Central memory CD8-positive, alpha-beta T cell (primary cell): ENCODE results near the gene IFNLR1.

Source experiments
- ATAC-seq: fragments of 150-1000 bp; cut with Tn5 transposase; replicated peaks from 2 replicates; pipeline ENCODE4 v1.10.0; 2022; ENCODE audit warnings: mild to moderate bottlenecking, moderate FRiP score, moderate number of reproducible peaks; ENCODE audit not compliant: poor library complexity, severe bottlenecking; ENCODE audit errors: extremely low read depth
- DNase-seq, 2 donors: peaks; one replicate each; pipeline ENCODE4 v3.0.0; 2021; ENCODE audit warnings: low spot score in 2 of 2
- H3K27ac Mint-ChIP-seq: one replicate; pipeline ENCODE4 v1.8.0; 2022; ENCODE audit warnings: low read depth, mild to moderate bottlenecking, moderate library complexity, mixed read lengths
- H3K27me3 Mint-ChIP-seq: one replicate; pipeline ENCODE4 v1.8.0; 2022; ENCODE audit warnings: mixed read lengths
- H3K36me3 Mint-ChIP-seq: one replicate; pipeline ENCODE4 v1.8.0; 2022; ENCODE audit warnings: mild to moderate bottlenecking, moderate library complexity, mixed read lengths; ENCODE audit not compliant: insufficient read depth
- H3K4me1 Mint-ChIP-seq: one replicate; pipeline ENCODE4 v1.8.0; 2022; ENCODE audit warnings: mixed read lengths
- H3K4me3 Mint-ChIP-seq: one replicate; pipeline ENCODE4 v1.8.0; 2022; ENCODE audit warnings: mild to moderate bottlenecking, moderate library complexity, mixed read lengths
- H3K9me3 Mint-ChIP-seq: one replicate; pipeline ENCODE4 v1.8.0; 2022; ENCODE audit warnings: mixed read lengths

Gene IFNLR1

DNA sequence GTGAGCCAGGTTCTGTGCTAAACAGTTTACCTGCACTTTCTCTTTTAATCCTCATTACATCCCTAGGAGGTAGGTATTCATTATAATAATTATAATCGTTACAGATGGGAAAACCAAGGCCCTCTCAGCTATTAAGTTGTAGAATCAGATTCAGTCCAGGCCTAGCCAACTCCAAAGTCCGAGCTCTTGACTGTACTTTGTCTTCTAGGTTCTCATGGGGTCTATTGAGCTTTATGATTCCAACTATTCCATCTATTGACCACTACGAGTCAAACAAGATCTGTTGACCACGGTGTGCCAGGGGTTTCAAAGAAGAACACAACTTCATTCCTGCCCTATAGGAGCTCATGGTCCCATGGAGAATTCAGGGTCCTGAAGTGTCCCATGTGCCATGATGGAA lies 2.0 kb downstream of the IFNLR1 start:
- Mint-ChIP-seq H3K9me3 (no peaks in the 10 kb centered on the region), H3K27ac (no peak overlapping the region), H3K27me3 (no peaks in the 10 kb centered on the region), H3K4me1 (peaks cover 45% of the 10 kb centered on the region), H3K4me3 (no peak overlapping the region), H3K36me3 (peaks cover 3% of the 10 kb centered on the region)
- DNase-seq (no peak), ATAC-seq (no peak)

DNA sequence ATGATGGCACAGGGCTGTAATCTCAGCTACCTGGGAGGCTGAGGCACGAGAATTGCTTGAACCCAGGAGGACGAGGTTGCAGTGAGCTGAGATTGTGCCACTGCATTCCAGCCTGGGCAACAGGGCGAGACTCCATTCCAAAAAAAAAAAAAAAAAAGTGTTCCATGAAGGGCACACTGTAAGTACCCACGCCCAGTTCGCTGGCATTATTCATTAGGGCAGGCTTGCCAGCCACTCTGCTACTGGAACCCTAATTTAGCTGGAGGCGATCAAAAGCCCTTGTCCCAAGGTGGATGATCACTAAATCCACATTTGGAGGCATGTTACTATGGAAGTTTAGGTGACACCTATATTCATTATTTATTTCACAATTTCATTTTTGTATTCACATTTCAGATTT lies 5.0 kb downstream of the IFNLR1 start:
- ATAC-seq, result no peak
- Mint-ChIP-seq H3K9me3 (no peaks in the 10 kb centered on the region), H3K27ac (no peak overlapping the region), H3K4me1 (peaks cover 21% of the 10 kb centered on the region), H3K36me3 (peaks cover 8% of the 10 kb centered on the region), H3K27me3 (no peaks in the 10 kb centered on the region), H3K4me3 (no peak overlapping the region)
- no peak for DNase-seq

DNA sequence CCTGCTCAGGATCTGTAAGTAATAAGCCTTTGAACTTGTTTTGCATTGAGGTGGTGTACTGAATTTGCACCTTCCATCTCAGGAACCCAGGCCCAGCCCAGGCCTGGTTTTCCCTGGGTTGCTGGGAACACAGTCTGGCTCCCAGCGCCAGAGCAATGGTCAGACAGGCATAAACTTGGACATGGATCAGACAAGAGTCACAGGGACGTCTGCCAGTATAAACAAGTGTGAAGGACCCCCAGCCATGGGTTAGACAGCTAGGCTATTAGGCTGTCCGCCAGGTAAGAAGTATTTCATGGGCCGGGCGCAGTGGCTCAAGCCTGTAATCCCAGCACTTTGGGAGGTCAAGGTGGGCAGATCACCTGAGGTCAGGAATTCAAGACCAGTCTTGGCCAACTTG lies 5.5 kb downstream of the IFNLR1 start:
- H3K27ac Mint-ChIP-seq, result no peak overlapping the region
- H3K9me3 Mint-ChIP-seq, result no peaks in the 10 kb centered on the region
- no peaks in the 10 kb centered on the region for H3K27me3 Mint-ChIP-seq
- H3K36me3 Mint-ChIP-seq, result peaks cover 10% of the 10 kb centered on the region
- H3K4me3 Mint-ChIP-seq, result no peak overlapping the region
- H3K4me1 Mint-ChIP-seq, result peaks cover 20% of the 10 kb centered on the region
- no peak for DNase-seq
- ATAC-seq, result no peak

DNA sequence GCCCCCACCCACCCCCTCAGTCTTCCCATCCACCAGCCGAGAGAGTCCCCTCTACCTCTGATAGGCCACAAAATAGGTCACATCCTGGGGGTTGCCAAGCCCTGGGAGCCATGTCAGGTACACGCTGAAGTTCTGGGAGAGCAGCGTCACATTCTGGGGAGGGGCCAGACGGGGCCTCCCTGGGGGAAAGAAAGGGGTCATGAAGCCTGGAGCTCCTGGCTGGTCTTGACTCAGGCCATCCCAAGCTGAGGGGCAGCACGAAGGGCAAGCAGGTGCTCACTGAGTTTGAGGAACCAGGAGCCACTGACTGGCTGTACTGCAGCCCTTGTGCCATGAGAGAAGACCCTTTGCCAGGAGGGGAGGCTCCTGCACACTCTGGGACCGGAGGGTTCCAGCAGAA lies 6.4 kb downstream of the IFNLR1 start:
- Mint-ChIP-seq H3K27ac (no peak overlapping the region), H3K9me3 (no peaks in the 10 kb centered on the region), H3K4me3 (no peak overlapping the region), H3K27me3 (no peaks in the 10 kb centered on the region), H3K4me1 (peaks cover 11% of the 10 kb centered on the region), H3K36me3 (peaks cover 10% of the 10 kb centered on the region)
- ATAC-seq, result no peak
- no peak for DNase-seq

DNA sequence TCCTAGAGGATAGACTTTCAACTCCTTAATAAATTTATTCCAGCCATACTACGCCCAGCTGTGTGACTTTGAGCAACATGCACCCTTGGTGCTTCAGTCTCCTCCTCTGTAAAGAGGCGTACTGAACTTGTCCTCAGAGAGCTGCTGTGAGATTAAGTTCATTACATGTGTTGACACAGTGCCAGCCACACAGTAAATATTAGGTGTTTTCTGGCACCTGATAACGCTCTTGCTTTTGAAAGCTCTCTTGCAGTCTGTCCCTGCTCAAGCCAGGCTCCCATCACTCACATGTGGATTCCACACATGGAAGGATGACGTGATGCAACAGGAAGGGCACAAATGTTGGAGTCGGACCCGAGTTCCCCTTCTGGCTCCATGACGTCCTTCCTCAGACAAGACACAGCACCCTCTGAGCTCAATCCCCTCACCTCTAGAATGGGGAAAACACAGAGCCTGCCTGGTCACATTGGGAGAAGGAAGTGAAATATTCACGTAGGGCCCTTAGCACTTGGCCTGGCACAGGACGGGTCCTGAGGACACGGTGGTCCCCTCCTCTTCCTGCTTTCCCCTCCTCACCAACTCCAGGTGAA lies 7.7 kb downstream of the IFNLR1 start:
- no peak overlapping the region for H3K27ac Mint-ChIP-seq

DNA sequence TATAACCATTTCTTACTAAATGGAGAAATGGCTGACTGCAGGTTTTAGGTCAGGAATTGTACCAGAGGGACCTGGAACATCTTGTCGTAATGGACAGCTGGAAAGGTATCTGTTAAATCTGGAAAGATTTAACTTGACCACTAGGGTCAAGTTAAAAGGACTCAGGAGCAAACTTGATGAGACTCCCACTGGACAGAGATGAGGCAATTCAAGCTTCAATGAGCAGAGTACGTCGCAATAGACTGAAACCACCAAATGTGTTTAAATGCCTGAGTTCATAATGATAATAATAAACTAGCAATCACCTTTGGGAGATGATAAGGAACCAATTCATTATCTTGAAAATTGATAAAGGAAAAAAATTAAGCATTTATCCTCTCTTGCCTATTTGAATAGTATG lies 8.7 kb downstream of the IFNLR1 start:
- ATAC-seq, result no peak
- Mint-ChIP-seq H3K4me1 (peaks cover 12% of the 10 kb centered on the region), H3K27ac (no peak overlapping the region), H3K4me3 (no peak overlapping the region), H3K36me3 (peaks cover 12% of the 10 kb centered on the region), H3K9me3 (no peaks in the 10 kb centered on the region), H3K27me3 (no peaks in the 10 kb centered on the region)
- DNase-seq, result no peak

More for the DNA sequence above, 7.7 kb downstream of the IFNLR1 start:
- DNase-seq (no peak), ATAC-seq (no peak)
- no peaks in the 10 kb centered on the region for H3K27me3 Mint-ChIP-seq
- H3K4me1 Mint-ChIP-seq, result peaks cover 10% of the 10 kb centered on the region
- H3K9me3 Mint-ChIP-seq, result no peaks in the 10 kb centered on the region
- no peak overlapping the region for H3K4me3 Mint-ChIP-seq
- peaks cover 12% of the 10 kb centered on the region for H3K36me3 Mint-ChIP-seq

DNA sequence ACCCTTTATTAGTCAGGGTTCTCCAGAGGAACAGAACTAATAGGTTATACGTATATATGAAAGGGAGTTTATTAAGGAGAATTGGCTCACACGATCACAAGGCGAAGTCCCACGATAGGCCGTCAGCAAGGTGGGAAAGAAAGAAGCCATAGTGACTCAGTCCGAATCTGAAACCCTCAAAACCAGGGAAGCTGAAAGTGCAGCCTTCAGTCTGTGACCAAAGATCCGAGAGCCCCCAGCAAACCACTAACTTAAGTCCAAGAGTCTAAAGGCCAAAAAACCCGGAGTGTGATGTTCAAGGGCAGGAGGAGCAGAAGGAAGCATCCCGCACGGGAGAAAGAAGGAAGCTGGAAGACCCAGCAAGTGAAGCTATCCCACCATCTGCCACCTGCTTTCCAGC lies 9.9 kb downstream of the IFNLR1 start:
- Mint-ChIP-seq H3K4me1 (peaks cover 13% of the 10 kb centered on the region), H3K27me3 (no peaks in the 10 kb centered on the region), H3K27ac (peak overlapping the region; percentile 16), H3K4me3 (no peak overlapping the region), H3K36me3 (peaks cover 12% of the 10 kb centered on the region), H3K9me3 (no peaks in the 10 kb centered on the region)
- ATAC-seq, result no peak
- DNase-seq, result no peak

DNA sequence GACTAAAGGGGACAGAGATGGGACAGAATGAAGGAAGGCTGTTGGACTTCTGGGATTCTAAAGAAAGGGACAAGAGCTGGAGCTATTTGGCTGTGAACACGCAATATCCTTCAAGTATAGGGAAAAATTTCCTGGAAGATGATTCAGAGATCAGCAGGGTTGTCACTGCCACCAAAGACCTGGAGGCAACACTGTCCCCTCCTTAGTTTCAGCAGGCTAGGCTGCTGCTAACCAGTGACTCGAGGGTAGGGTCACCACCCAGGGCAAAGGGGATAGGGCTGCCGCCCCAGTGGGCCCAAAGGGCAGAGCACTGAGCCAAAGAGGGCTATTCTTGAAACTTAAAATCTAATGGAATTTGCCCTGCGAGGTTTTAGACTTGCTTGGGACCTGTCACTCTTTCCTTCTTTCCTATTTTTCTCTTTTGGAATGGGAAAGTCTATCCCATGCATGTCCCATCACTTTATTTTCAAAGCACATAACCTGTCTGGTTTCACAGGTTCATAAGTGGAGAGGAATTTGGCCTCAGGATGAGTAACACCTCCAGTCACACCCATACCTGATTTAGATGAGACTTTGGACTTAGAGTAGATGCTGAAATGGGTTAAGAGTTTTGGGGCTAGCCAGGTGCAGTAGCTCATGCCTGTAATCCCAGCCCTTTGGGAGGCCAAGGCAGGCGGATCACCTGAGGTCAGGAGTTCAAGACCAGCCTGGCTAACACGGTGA lies 11.9 kb downstream of the IFNLR1 start:
- peaks cover 13% of the 10 kb centered on the region for H3K36me3 Mint-ChIP-seq
- no peaks in the 10 kb centered on the region for H3K27me3 Mint-ChIP-seq
- no peak overlapping the region for H3K27ac Mint-ChIP-seq
- peaks cover 13% of the 10 kb centered on the region for H3K4me1 Mint-ChIP-seq
- H3K4me3 Mint-ChIP-seq, result no peak overlapping the region
- ATAC-seq (no peak), DNase-seq (no peak)
- H3K9me3 Mint-ChIP-seq, result no peaks in the 10 kb centered on the region

DNA sequence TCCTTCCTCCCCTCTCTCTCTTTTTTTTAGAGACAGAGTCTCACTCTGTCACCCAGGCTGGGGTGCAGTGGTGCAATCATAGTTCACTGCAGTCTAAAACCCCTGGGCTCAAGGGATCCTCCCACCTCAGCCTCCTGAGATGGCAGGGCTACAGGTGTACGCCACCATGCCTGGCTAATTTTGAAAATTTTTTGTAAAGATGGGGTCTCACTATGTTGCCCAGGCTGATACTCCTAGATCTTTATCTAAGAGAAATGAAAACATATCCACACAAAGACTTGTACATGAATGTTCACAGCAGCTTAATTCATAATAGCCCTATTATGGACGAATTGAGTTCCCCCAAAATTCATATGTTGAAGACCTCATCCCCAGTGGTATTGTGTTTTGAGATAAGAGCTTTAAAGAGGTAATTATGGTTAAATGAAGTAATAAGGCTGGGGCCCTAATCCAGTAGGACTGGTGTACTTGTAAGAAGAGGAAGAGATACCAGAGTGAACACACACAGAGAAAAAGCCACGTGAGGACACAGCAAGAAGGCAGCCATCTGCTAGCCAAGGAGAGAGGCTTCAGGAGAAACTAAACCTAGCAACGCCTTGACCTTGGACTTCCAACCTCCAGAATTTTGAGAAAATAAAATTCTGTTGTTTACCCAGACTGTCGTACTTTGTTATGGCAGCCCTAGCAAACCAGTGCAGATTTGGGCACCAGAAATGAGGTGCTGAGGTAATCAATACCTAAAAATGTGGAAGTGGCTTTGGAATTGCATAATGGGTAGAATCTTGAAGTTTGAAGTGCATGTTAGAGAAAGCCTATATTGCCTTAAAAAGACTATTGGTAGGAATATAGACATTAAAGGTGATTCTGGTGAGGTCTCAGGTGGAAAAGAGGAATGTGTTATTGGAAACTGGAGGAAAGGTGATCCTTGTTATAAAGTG lies 13.2 kb downstream of the IFNLR1 start:
- Mint-ChIP-seq H3K9me3 (no peaks in the 10 kb centered on the region), H3K4me3 (no peak overlapping the region), H3K27ac (no peak overlapping the region), H3K36me3 (peaks cover 10% of the 10 kb centered on the region), H3K4me1 (peaks cover 13% of the 10 kb centered on the region), H3K27me3 (no peaks in the 10 kb centered on the region)
- ATAC-seq (no peak), DNase-seq (no peak)

DNA sequence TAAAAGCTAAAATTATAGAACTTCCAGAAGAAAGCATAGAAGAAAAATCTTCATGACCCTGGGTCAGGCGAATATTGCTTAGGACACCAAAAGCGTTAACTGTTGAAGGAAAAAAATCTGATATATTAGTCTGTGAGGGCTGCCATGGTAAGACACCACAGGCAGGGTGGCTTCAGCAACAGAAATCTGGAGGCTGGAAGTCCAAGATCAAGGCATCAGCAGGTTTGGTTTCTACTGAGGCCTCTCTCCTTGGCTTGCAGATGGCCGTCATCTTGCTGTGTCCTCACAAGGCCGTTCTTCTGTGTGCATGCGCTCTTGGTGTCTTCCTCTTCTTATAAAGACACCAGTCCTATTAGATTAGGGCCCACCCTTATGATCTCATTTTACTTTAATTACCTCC lies 14.5 kb downstream of the IFNLR1 start:
- ATAC-seq, result no peak
- Mint-ChIP-seq H3K36me3 (peaks cover 20% of the 10 kb centered on the region), H3K27me3 (no peaks in the 10 kb centered on the region)

DNA sequence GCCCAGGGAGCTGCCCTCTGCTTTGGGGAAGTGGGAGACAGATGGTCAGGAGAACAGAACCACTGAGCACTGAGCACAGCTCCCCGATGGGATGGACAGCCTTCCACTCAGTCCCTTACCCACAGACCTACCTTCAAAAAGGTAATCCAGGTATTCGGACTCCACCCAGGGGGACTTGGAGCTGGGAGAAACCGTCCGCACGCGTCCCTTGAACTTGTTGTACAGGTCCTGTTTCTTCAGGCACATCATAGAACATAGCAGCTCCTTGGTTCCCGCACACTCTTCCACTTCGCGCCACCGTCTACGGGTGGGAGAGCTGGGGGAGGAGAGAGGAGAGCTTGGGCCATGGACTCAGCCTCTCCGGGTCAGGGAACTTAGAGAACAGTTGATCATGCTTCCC lies 17.8 kb downstream of the IFNLR1 start:
- H3K27ac Mint-ChIP-seq, result no peak overlapping the region
- peaks cover 29% of the 10 kb centered on the region for H3K36me3 Mint-ChIP-seq
- no peaks in the 10 kb centered on the region for H3K27me3 Mint-ChIP-seq
- no peaks in the 10 kb centered on the region for H3K9me3 Mint-ChIP-seq
- no peak overlapping the region for H3K4me3 Mint-ChIP-seq
- H3K4me1 Mint-ChIP-seq, result peaks cover 8% of the 10 kb centered on the region
- ATAC-seq (no peak), DNase-seq (no peak)

More for the DNA sequence above, 14.5 kb downstream of the IFNLR1 start:
- no peak overlapping the region for H3K27ac Mint-ChIP-seq
- H3K4me3 Mint-ChIP-seq, result no peak overlapping the region
- no peak for DNase-seq
- H3K4me1 Mint-ChIP-seq, result peaks cover 13% of the 10 kb centered on the region
- H3K9me3 Mint-ChIP-seq, result no peaks in the 10 kb centered on the region

DNA sequence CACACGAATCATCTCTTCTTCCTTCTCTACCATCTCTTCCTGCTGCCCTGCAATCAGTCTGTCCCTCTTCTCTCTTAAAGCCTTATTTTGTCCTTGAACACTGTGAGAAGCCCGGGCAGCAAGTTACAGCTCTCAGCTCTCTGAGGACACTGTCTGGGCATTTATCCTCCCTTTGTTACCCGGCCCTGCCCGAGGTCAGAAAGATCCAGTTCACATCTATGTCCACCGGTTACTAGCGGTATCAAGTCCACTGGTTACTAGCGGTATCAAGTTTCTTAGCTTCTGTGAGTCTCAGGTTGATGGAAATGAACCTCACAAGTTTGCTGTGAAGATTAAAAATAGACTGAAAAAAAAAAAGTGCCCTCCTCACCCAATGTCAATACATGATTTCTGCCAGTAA lies 18.8 kb downstream of the IFNLR1 start:
- Mint-ChIP-seq H3K36me3 (peaks cover 31% of the 10 kb centered on the region), H3K4me3 (no peak overlapping the region), H3K9me3 (no peaks in the 10 kb centered on the region), H3K4me1 (no peaks in the 10 kb centered on the region), H3K27ac (no peak overlapping the region), H3K27me3 (no peaks in the 10 kb centered on the region)
- ATAC-seq, result no peak
- DNase-seq, result no peak
